Neural progenitor cell (in vitro differentiated cells): ENCODE measurements around the gene AIFM3. TPM values are rescaled to one million over a fixed set of nuclear protein-coding genes. Genes with fewer than 3 reads are reported as not detected.
"Not testable (repeated sequence)": the region's sequence is repeated elsewhere in the genome, so short reads cannot be mapped to it uniquely, and the experiment has no call there.

Source experiments
- DNase-seq: peaks from one replicate; pipeline ENCODE4 v3.0.0-alpha.2; 2016; ENCODE audit warnings: low spot score
- H2AFZ ChIP-seq: fragments of 200-600 bp; sonication (generic); replicated peaks from 2 replicates; pipeline ENCODE4 v1.6.1; 2016; ENCODE audit warnings: antibody characterized with exemption
- H3F3A ChIP-seq: fragments of 200-600 bp; sonication (generic); 2 replicates; pipeline ENCODE4 v1.6.1; 2016; ENCODE audit warnings: antibody characterized with exemption, low read depth
- H3K27ac ChIP-seq: fragments of 200-600 bp; sonication (generic); 2 replicates; pipeline ENCODE4 v1.5.1; 2016; ENCODE audit warnings: mild to moderate bottlenecking
- H3K27me3 ChIP-seq: fragments of 200-600 bp; sonication (generic); 2 replicates; pipeline ENCODE4 v1.6.1; 2016; ENCODE audit warnings: mild to moderate bottlenecking, moderate library complexity
- H3K36me3 ChIP-seq: fragments of 200-600 bp; sonication (generic); 2 replicates; pipeline ENCODE4 v1.5.1; 2016
- H3K4me1 ChIP-seq: fragments of 200-600 bp; sonication (generic); 2 replicates; pipeline ENCODE4 v1.6.1; 2016; ENCODE audit warnings: mixed run types
- H3K4me2 ChIP-seq: fragments of 200-600 bp; sonication (generic); 2 replicates; pipeline ENCODE4 v1.6.1; 2016
- H3K4me3 ChIP-seq: fragments of 200-600 bp; sonication (generic); 2 replicates; pipeline ENCODE4 v1.5.1; 2016
- H3K79me2 ChIP-seq: fragments of 200-600 bp; sonication (generic); 2 replicates; pipeline ENCODE4 v1.6.1; 2016; ENCODE audit warnings: low read depth
- H3K9ac ChIP-seq: fragments of 200-600 bp; sonication (generic); 2 replicates; pipeline ENCODE4 v1.6.1; 2016
- H3K9me3 ChIP-seq: fragments of 200-600 bp; sonication (generic); 2 replicates; pipeline ENCODE4 v1.5.1; 2016; ENCODE audit warnings: low read depth
- H4K20me1 ChIP-seq: fragments of 200-600 bp; sonication (generic); 2 replicates; pipeline ENCODE4 v1.6.1; 2016; ENCODE audit warnings: low read depth
- H3K27ac Mint-ChIP-seq: 3 replicates; pipeline ENCODE4 v1.8.0; 2021; ENCODE audit warnings: mixed read lengths
- H3K27me3 Mint-ChIP-seq: 2 replicates; pipeline ENCODE4 v1.8.0; 2022; ENCODE audit warnings: low read depth, mild to moderate bottlenecking, inconsistent platforms, moderate library complexity, mixed read lengths; ENCODE audit not compliant: insufficient read depth
- H3K36me3 Mint-ChIP-seq: 3 replicates; pipeline ENCODE4 v1.8.0; 2021; ENCODE audit warnings: mixed read lengths
- H3K4me1 Mint-ChIP-seq: 3 replicates; pipeline ENCODE4 v1.8.0; 2021; ENCODE audit warnings: mixed read lengths
- H3K4me3 Mint-ChIP-seq: 3 replicates; pipeline ENCODE4 v1.8.0; 2021; ENCODE audit warnings: mild to moderate bottlenecking, moderate library complexity, mixed read lengths
- H3K9me3 Mint-ChIP-seq: 3 replicates; pipeline ENCODE4 v1.8.0; 2020; ENCODE audit warnings: mixed read lengths
- CTCF ChIP-seq: fragments of 200-600 bp; sonication (generic); IDR thresholded peaks from 2 replicates; pipeline ENCODE4 v1.5.1; 2017; ENCODE audit warnings: antibody characterized with exemption, mild to moderate bottlenecking
- EZH2 ChIP-seq: fragments of 200-600 bp; sonication (generic); IDR thresholded peaks from 2 replicates; pipeline ENCODE4 v1.6.1; 2017; ENCODE audit warnings: antibody characterized with exemption, mild to moderate bottlenecking, moderate library complexity
- EZH2phosphoT487 ChIP-seq: fragments of 200-600 bp; sonication (generic); IDR thresholded peaks from 2 replicates; pipeline ENCODE4 v1.6.1; 2017; ENCODE audit warnings: antibody characterized with exemption
- total RNA-seq: library from RNA; depleted of rRNA; stranded (reverse); fragments of >200 nt; gene quantifications from 2 replicates; pipeline ENCODE4 v1.2.3, GENCODE V29; 2015; ENCODE audit warnings: low replicate concordance

The AIFM3 gene
- total RNA-seq, 1 donor from 2014 or later, result 4.3 TPM

- H3K27me3 Mint-ChIP-seq, result peaks cover 3% of the 10 kb centered on the region
- DNase-seq, result no peak
- Histone ChIP-seq H3K79me2 (peaks cover 100% of the 10 kb centered on the region), H3K4me3 (no peak overlapping the region), H3K9ac (no peak overlapping the region), H3K4me2 (no peak overlapping the region), H3K4me1 (no peaks in the 10 kb centered on the region), H3K36me3 (no peaks in the 10 kb centered on the region), H3K27ac (peak overlapping the region; percentile 11), H3F3A (peaks cover 11% of the 10 kb centered on the region), H3K27me3 (no peaks in the 10 kb centered on the region), H4K20me1 (peaks cover 98% of the 10 kb centered on the region), H2AFZ (no peak overlapping the region), H3K9me3 (no peaks in the 10 kb centered on the region)
- peaks cover 50% of the 10 kb centered on the region for H3K36me3 Mint-ChIP-seq
- peaks cover 14% of the 10 kb centered on the region for H3K4me1 Mint-ChIP-seq
- H3K27ac Mint-ChIP-seq, result no peak overlapping the region
- no peak overlapping the region for H3K4me3 Mint-ChIP-seq
- no peak for TF ChIP-seq CTCF
- H3K9me3 Mint-ChIP-seq, result no peaks in the 10 kb centered on the region
These were observed 26.8 kb upstream of the AIFM3 start for GRCh38 chr22:20940186-20940651.

- Histone ChIP-seq H3K27me3 (no peaks in the 10 kb centered on the region), H3K4me3 (no peak overlapping the region), H3K4me2 (no peak overlapping the region), H3K79me2 (peaks cover 100% of the 10 kb centered on the region), H2AFZ (no peak overlapping the region), H4K20me1 (peaks cover 98% of the 10 kb centered on the region), H3K27ac (no peak overlapping the region), H3K9ac (no peak overlapping the region), H3K4me1 (no peaks in the 10 kb centered on the region), H3F3A (peaks cover 11% of the 10 kb centered on the region), H3K9me3 (no peaks in the 10 kb centered on the region), H3K36me3 (no peaks in the 10 kb centered on the region)
- H3K9me3 Mint-ChIP-seq, result no peaks in the 10 kb centered on the region
- peaks cover 3% of the 10 kb centered on the region for H3K27me3 Mint-ChIP-seq
- H3K4me1 Mint-ChIP-seq, result peaks cover 14% of the 10 kb centered on the region
- DNase-seq, result no peak
- H3K4me3 Mint-ChIP-seq, result no peak overlapping the region
- peaks cover 54% of the 10 kb centered on the region for H3K36me3 Mint-ChIP-seq
- no peak overlapping the region for H3K27ac Mint-ChIP-seq
- TF ChIP-seq CTCF, result no peak
- no peak for TF ChIP-seq EZH2phosphoT487
- no peak for TF ChIP-seq EZH2
These were observed 26.1 kb upstream of the AIFM3 start for GRCh38 chr22:20940904-20941385.

- not testable (repeated sequence) for H3K4me1 ChIP-seq, DNase-seq, H3K4me3 Mint-ChIP-seq, H3K27ac Mint-ChIP-seq, H3K27me3 Mint-ChIP-seq, H3K9me3 ChIP-seq, H3K27me3 ChIP-seq, H2AFZ ChIP-seq, H3F3A ChIP-seq, H3K9me3 Mint-ChIP-seq, H3K4me2 ChIP-seq, H3K9ac ChIP-seq, H3K4me3 ChIP-seq, H3K36me3 ChIP-seq, H3K27ac ChIP-seq
- H3K36me3 Mint-ChIP-seq, result peaks cover 52% of the 10 kb centered on the region
- peaks cover 98% of the 10 kb centered on the region for H4K20me1 ChIP-seq
- H3K4me1 Mint-ChIP-seq, result peaks cover 10% of the 10 kb centered on the region
- peaks cover 100% of the 10 kb centered on the region for H3K79me2 ChIP-seq
These were observed 24.7 kb upstream of the AIFM3 start for GRCh38 chr22:20942203-20942902.
